Measurements from ENCODE around the gene LHX4. TPM values are rescaled to one million over a fixed set of nuclear protein-coding genes. Genes with fewer than 3 reads are reported as not detected.

Gene LHX4
- total and polyA plus RNA-seq, 2 of the 13 experiments (the other 11 are each of a cell fraction or from before 2014, with no cell fraction given) = 0.03 to 0.07 TPM

- TF ChIP-seq STAT6 (CRISPR knock-in tag; IDR thresholded peaks at IDR 0.05; ENCODE audit: borderline replicate concordance) = no peak
- no peak for TF ChIP-seq FOXK2 (IDR thresholded peaks at IDR 0.05)
- peak; percentile 31; the same call in 1 of the 2 replicates for TF ChIP-seq ZNF614 (CRISPR knock-in tag; IDR thresholded peaks at IDR 0.05; ENCODE audit: borderline replicate concordance)
- no peak for TF ChIP-seq ZNF207 (IDR thresholded peaks at IDR 0.05; ENCODE audit: borderline replicate concordance)
- TF ChIP-seq BRF2 (CRISPR knock-in tag; IDR thresholded peaks at IDR 0.05) = no peak
- TF ChIP-seq ZFP62 (CRISPR knock-in tag; IDR thresholded peaks at IDR 0.05) = no peak
- TF ChIP-seq ZNF790 (CRISPR knock-in tag; IDR thresholded peaks at IDR 0.05; ENCODE audit: borderline replicate concordance) = no peak
- TF ChIP-seq ZIK1 (CRISPR knock-in tag; IDR thresholded peaks at IDR 0.05; ENCODE audit: borderline replicate concordance, low read depth) = no peak
- no peak for TF ChIP-seq FOXM1 (CRISPR knock-in tag; IDR thresholded peaks at IDR 0.05)
- no peak for TF ChIP-seq ZBTB26 (CRISPR knock-in tag; IDR thresholded peaks at IDR 0.05; ENCODE audit: borderline replicate concordance)
- TF ChIP-seq HMGXB3 (CRISPR knock-in tag; IDR thresholded peaks at IDR 0.05; ENCODE audit: borderline replicate concordance) = no peak
- no peak for TF ChIP-seq CEBPZ (IDR thresholded peaks at IDR 0.05; ENCODE audit: low read length)
- no peak for TF ChIP-seq MBD4 (IDR thresholded peaks at IDR 0.05; ENCODE audit: borderline replicate concordance, low read length)
- TF ChIP-seq ZKSCAN5 (CRISPR knock-in tag; IDR thresholded peaks at IDR 0.05) = no peak
- TF ChIP-seq GTF2F1 (IDR thresholded peaks at IDR 0.05; ENCODE audit: low read length) = no peak
Measured at GRCh38 chr1:180253585-180254495, 23.8 kb downstream of the LHX4 start (continued).
